ENCODE results near the gene MBNL1. TPM values are rescaled to one million over a fixed set of nuclear protein-coding genes. Genes with fewer than 3 reads are reported as not detected.

The MBNL1 gene
- total and polyA plus RNA-seq, 2 of the 13 experiments (the other 11 are each of a cell fraction or from before 2014, with no cell fraction given): 27.1 to 55.4 TPM

- Histone ChIP-seq H3K27ac (ENCODE audit: extremely low read length, insufficient read depth, low read length) (no peak overlapping the region), H3K9me3 (ENCODE audit: low read length) (no peaks in the 10 kb centered on the region), H3K36me3 (replicated peaks in 1 of 2; ENCODE audit: control insufficient read depth in 1 of 2, insufficient read depth in 2 of 2, low read length in 2 of 2) (peaks cover 10 to 18% of the 10 kb centered on the region in 2 experiments; a peak in 4 of 5 replicates), H3K4me2 (ENCODE audit: low read depth, low read length) (no peak overlapping the region), H3K4me3 (replicated peaks in 1 of 3; ENCODE audit: insufficient read depth in 1 of 3, low read depth in 2 of 3, low read length in 3 of 3) (no peak overlapping the region), H3K79me2 (ENCODE audit: insufficient read depth, low read length) (no peaks in the 10 kb centered on the region), H3K27me3 (ENCODE audit: control insufficient read depth in 1 of 2, insufficient read depth in 2 of 2, low read length in 2 of 2) (no peaks in the 10 kb centered on the region), H4K20me1 (ENCODE audit: insufficient read depth, low read length) (no peaks in the 10 kb centered on the region), H3K4me1 (ENCODE audit: insufficient read depth, low read length) (no peaks in the 10 kb centered on the region), H2AFZ (ENCODE audit: low read length) (no peak overlapping the region), H3K9ac (ENCODE audit: insufficient read depth, low read depth, low read length) (no peak overlapping the region)
- ATAC-seq (no peak), FAIRE-seq (no peak), DNase-seq (ENCODE audit: low spot score) (no peak)
- in situ Hi-C loops (cut with HindIII; ENCODE audit: extremely low pct_ligation_motif_present, low pct_unique_long_range_greater_than_20kb): no loop called here
- WGBS (ENCODE audit: low lambda C conversion rate): 98% methylated on average over 3 of the region's 6 CpGs
- ChIA-PET CTCF (ENCODE audit: low intra/inter-chr PET ratio, low total read pairs) (no interaction called here), POLR2A (no interaction called here)
- intact Hi-C loops (cut with micrococcal nuclease; ENCODE audit: unreplicated experiment): no loop called here
- no TSS peak for BruUV-seq (replicated peaks)
- TF ChIP-seq HNRNPK (IDR thresholded peaks at IDR 0.05; ENCODE audit: low read depth, low read length, poor library complexity, severe bottlenecking): no peak
- no peak for TF ChIP-seq JUN (CRISPR knock-in tag; IDR thresholded peaks at IDR 0.05)
These were observed 152.4 kb downstream of the MBNL1 start for GRCh38 chr3:152421162-152421561.

GRCh38 chr3:152426393-152426792 lies 157.7 kb downstream of the MBNL1 start:
- H3K36me3 ChIP-seq (replicated peaks in 1 of 2; ENCODE audit: control insufficient read depth in 1 of 2, insufficient read depth in 2 of 2, low read length in 2 of 2): no peaks in the 10 kb centered on the region; a peak in 2 of 5 replicates
- BruUV-seq (replicated peaks): no TSS peak
- no peaks in the 10 kb centered on the region for H3K79me2 ChIP-seq (ENCODE audit: insufficient read depth, low read length)
- ATAC-seq: no peak
- in situ Hi-C loops (cut with HindIII; ENCODE audit: extremely low pct_ligation_motif_present, low pct_unique_long_range_greater_than_20kb): no loop called here
- no peak overlapping the region for H3K27ac ChIP-seq (ENCODE audit: extremely low read length, insufficient read depth, low read length)
- no peak overlapping the region for H2AFZ ChIP-seq (ENCODE audit: low read length)
- POLR2A ChIA-PET: no interaction called here
- H3K4me3 ChIP-seq (replicated peaks in 1 of 3; ENCODE audit: insufficient read depth in 1 of 3, low read depth in 2 of 3, low read length in 3 of 3): no peak overlapping the region
- H3K9me3 ChIP-seq (ENCODE audit: low read length): no peaks in the 10 kb centered on the region
- FAIRE-seq: no peak
- CTCF ChIA-PET (ENCODE audit: low intra/inter-chr PET ratio, low total read pairs): no interaction called here
- intact Hi-C loops (cut with micrococcal nuclease; ENCODE audit: unreplicated experiment): no loop called here
- H4K20me1 ChIP-seq (ENCODE audit: insufficient read depth, low read length): no peaks in the 10 kb centered on the region
- H3K9ac ChIP-seq (ENCODE audit: insufficient read depth, low read depth, low read length): no peak overlapping the region
- no peak for DNase-seq (ENCODE audit: low spot score)
- H3K4me2 ChIP-seq (ENCODE audit: low read depth, low read length): no peak overlapping the region
- H3K4me1 ChIP-seq (ENCODE audit: insufficient read depth, low read length): no peaks in the 10 kb centered on the region
- no peaks in the 10 kb centered on the region for H3K27me3 ChIP-seq (ENCODE audit: control insufficient read depth in 1 of 2, insufficient read depth in 2 of 2, low read length in 2 of 2)
- TF ChIP-seq MIER3 (CRISPR knock-in tag; IDR thresholded peaks at IDR 0.05; ENCODE audit: borderline replicate concordance) (no peak), ZFP1 (CRISPR knock-in tag; IDR thresholded peaks at IDR 0.05) (no peak), ZNF574 (CRISPR knock-in tag; IDR thresholded peaks at IDR 0.05) (no peak), SMARCC2 (IDR thresholded peaks at IDR 0.05) (no peak), ZNF670 (CRISPR knock-in tag; IDR thresholded peaks at IDR 0.05; ENCODE audit: borderline replicate concordance) (no peak), ZNF121 (CRISPR knock-in tag; IDR thresholded peaks at IDR 0.05) (no peak), IRX3 (CRISPR knock-in tag; IDR thresholded peaks at IDR 0.05; ENCODE audit: borderline replicate concordance, low read depth) (no peak), KLF15 (CRISPR knock-in tag; IDR thresholded peaks at IDR 0.05; ENCODE audit: borderline replicate concordance) (no peak), ZNF441 (CRISPR knock-in tag; IDR thresholded peaks at IDR 0.05; ENCODE audit: borderline replicate concordance) (no peak), KLF16 (CRISPR knock-in tag; IDR thresholded peaks at IDR 0.05) (no peak), ADNP (CRISPR knock-in tag; IDR thresholded peaks at IDR 0.05) (no peak), FOSL1 (CRISPR knock-in tag; IDR thresholded peaks at IDR 0.05; ENCODE audit: borderline replicate concordance) (no peak), THAP11 (CRISPR knock-in tag; IDR thresholded peaks at IDR 0.05) (no peak), ZBTB2 (CRISPR knock-in tag; IDR thresholded peaks at IDR 0.05; ENCODE audit: low read depth) (no peak)
